H1 (cell line): ENCODE measurements around the gene MED12L. TPM values are rescaled to one million over a fixed set of nuclear protein-coding genes. Genes with fewer than 3 reads are reported as not detected.

Experiments
- CTCF ChIA-PET: fragments of 300-600 bp; sonication (Branson Sonifier 250); formaldehyde crosslinking; loops from one replicate; lab custom pipeline; 2021; ENCODE audit not compliant: partially characterized antibody; lab: Charles Lee
- POLR2A ChIA-PET: fragments of 300-600 bp; sonication (Branson Sonifier 250); formaldehyde crosslinking; loops from one replicate; lab custom pipeline; 2021; ENCODE audit warnings: inconsistent platforms; ENCODE audit not compliant: partially characterized antibody; lab: Charles Lee
- DNase-seq, 2 experiments: peaks; one replicate each; pipeline versions ENCODE4 v3.0.0 to v3.0.0-alpha.2; 2010 to 2022; ENCODE audit warnings: low spot score in 2 of 2, low read depth in 1 of 2, mixed read lengths in 1 of 2
- FAIRE-seq: peaks from 2 replicates; lab custom pipeline; 2011; peaks lifted over from hg19 to GRCh38; lab: Jason Lieb, UNC
- H2AFZ ChIP-seq: 2 replicates; pipeline ENCODE4 v1.8.1; 2012; ENCODE audit warnings: low read length, inconsistent platforms
- H2AK5ac ChIP-seq: 2 replicates; pipeline ENCODE4 v1.6.1; 2013; ENCODE audit warnings: low read depth, low read length
- H2BK120ac ChIP-seq: replicated peaks from 2 replicates; pipeline ENCODE3; 2013; ENCODE audit warnings: low read depth, low read length, inconsistent platforms
- H2BK12ac ChIP-seq: 2 replicates; pipeline ENCODE4 v1.6.1; 2013; ENCODE audit warnings: low read depth, low read length
- H2BK15ac ChIP-seq: 2 replicates; pipeline ENCODE4 v1.6.1; 2013; ENCODE audit warnings: low read length
- H2BK20ac ChIP-seq: 2 replicates; pipeline ENCODE4 v1.6.1; 2013; ENCODE audit warnings: low read length
- H2BK5ac ChIP-seq: 2 replicates; pipeline ENCODE4 v1.6.1; 2013; ENCODE audit warnings: low read depth, low read length
- H3K14ac ChIP-seq: 2 replicates; pipeline ENCODE4 v1.6.1; 2013; ENCODE audit warnings: inconsistent platforms; ENCODE audit not compliant: insufficient read length
- H3K18ac ChIP-seq: 2 replicates; pipeline ENCODE4 v1.6.1; 2013; ENCODE audit warnings: low read length; ENCODE audit errors: extremely low read depth
- H3K23ac ChIP-seq: 2 replicates; pipeline ENCODE4 v1.6.1; 2013; ENCODE audit warnings: inconsistent platforms; ENCODE audit not compliant: insufficient read length
- H3K23me2 ChIP-seq: 2 replicates; pipeline ENCODE4 v1.6.1; 2013; ENCODE audit warnings: low read depth, low read length
- H3K27ac ChIP-seq: 2 replicates; pipeline ENCODE4 v1.6.1; 2011; ENCODE audit warnings: low read depth, low read length, inconsistent platforms
- H3K27me3 ChIP-seq, 4 experiments: replicated peaks in 1 of 4; 1 replicate in 1 of 4; 2 replicates in 3 of 4; pipeline versions ENCODE4 v1.6.1 to v1.8.1; 2011 to 2013; ENCODE audit warnings: low read length in 3 of 4, mild to moderate bottlenecking in 3 of 4, inconsistent platforms in 2 of 4, mixed read lengths in 2 of 4, moderate library complexity in 1 of 4; ENCODE audit not compliant: control insufficient read depth in 3 of 4, insufficient read depth in 3 of 4; ENCODE audit errors: extremely low read depth in 1 of 4
- H3K36me3 ChIP-seq, 4 experiments: 2 replicates each; pipeline versions ENCODE4 v1.6.1 to v1.8.1; 2011 to 2013; ENCODE audit warnings: mild to moderate bottlenecking in 4 of 4, low read length in 3 of 4, moderate library complexity in 2 of 4, control low read depth in 1 of 4, inconsistent platforms in 1 of 4; ENCODE audit not compliant: insufficient read depth in 4 of 4, control insufficient read depth in 2 of 4
- H3K4ac ChIP-seq: replicated peaks from 2 replicates; pipeline ENCODE3; 2013; ENCODE audit warnings: low read length, low read depth, mixed read lengths, inconsistent platforms; ENCODE audit not compliant: insufficient read length
- H3K4me1 ChIP-seq, 4 experiments: replicated peaks in 1 of 4; 1 replicate in 1 of 4; 2 replicates in 3 of 4; pipeline versions ENCODE4 v1.6.1 to v1.8.1; 2011 to 2013; ENCODE audit warnings: low read length in 3 of 4, inconsistent platforms in 2 of 4, mixed read lengths in 1 of 4; ENCODE audit not compliant: insufficient read depth in 4 of 4, control insufficient read depth in 3 of 4
- H3K4me2 ChIP-seq, 2 experiments: 2 replicates each; pipeline versions ENCODE4 v1.6.1 to v1.8.1; 2011 to 2013; ENCODE audit warnings: low read depth in 2 of 2, low read length in 2 of 2, control low read depth in 1 of 2, inconsistent platforms in 1 of 2, mild to moderate bottlenecking in 1 of 2; ENCODE audit not compliant: insufficient read depth in 1 of 2
- H3K4me3 ChIP-seq, 4 experiments: fragments of 200-600, 300-600 bp in 1 of 4; sonication (generic), shearing (Covaris generic), sonication (Bioruptor Twin) in 1 of 4; 2 replicates each; pipeline versions ENCODE4 v1.5.1 to v1.8.1; 2011 to 2016; ENCODE audit warnings: low read length in 4 of 4, low read depth in 3 of 4, control low read depth in 2 of 4, inconsistent platforms in 2 of 4, mild to moderate bottlenecking in 2 of 4, mixed read lengths in 1 of 4, moderate library complexity in 1 of 4; ENCODE audit not compliant: insufficient read depth in 2 of 4; ENCODE audit errors: extremely low read depth in 1 of 4
- H3K56ac ChIP-seq: replicated peaks from 2 replicates; pipeline ENCODE3; 2013; ENCODE audit warnings: low read depth, mild to moderate bottlenecking, mixed read lengths, low read length, inconsistent platforms; ENCODE audit not compliant: insufficient read length
- H3K79me1 ChIP-seq: 2 replicates; pipeline ENCODE4 v1.6.1; 2013; ENCODE audit warnings: low read depth, low read length, control low read depth
- H3K79me2 ChIP-seq, 2 experiments: 2 replicates each; pipeline versions ENCODE4 v1.6.1 to v1.8.1; 2012 to 2013; ENCODE audit warnings: low read length in 2 of 2, mild to moderate bottlenecking in 2 of 2, inconsistent platforms in 1 of 2; ENCODE audit not compliant: insufficient read depth in 2 of 2, control insufficient read depth in 1 of 2
- H3K9ac ChIP-seq, 4 experiments: replicated peaks in 1 of 4; 1 replicate in 1 of 4; 2 replicates in 3 of 4; pipeline versions ENCODE4 v1.6.1 to v1.8.1; 2011 to 2013; ENCODE audit warnings: low read depth in 3 of 4, low read length in 3 of 4, control low read depth in 2 of 4, mild to moderate bottlenecking in 2 of 4, moderate library complexity in 2 of 4, inconsistent platforms in 1 of 4; ENCODE audit errors: extremely low read depth in 1 of 4
- H3K9me3 ChIP-seq, 2 experiments: 2 replicates each; pipeline versions ENCODE4 v1.6.1 to v1.8.1; 2012 to 2013; ENCODE audit warnings: mild to moderate bottlenecking in 2 of 2, moderate library complexity in 2 of 2, control low read depth in 1 of 2, inconsistent platforms in 1 of 2, low read depth in 1 of 2, low read length in 1 of 2, mixed read lengths in 1 of 2; ENCODE audit not compliant: insufficient read depth in 2 of 2
- H4K20me1 ChIP-seq, 2 experiments: replicated peaks in 1 of 2; 2 replicates each; pipeline versions ENCODE3 to v1.8.1; 2011 to 2013; ENCODE audit warnings: inconsistent platforms in 2 of 2, low read length in 2 of 2, mild to moderate bottlenecking in 1 of 2; ENCODE audit not compliant: insufficient read depth in 2 of 2, control insufficient read depth in 1 of 2
- H4K5ac ChIP-seq: 2 replicates; pipeline ENCODE4 v1.6.1; 2013; ENCODE audit warnings: low read length, low read depth, mixed read lengths, inconsistent platforms; ENCODE audit not compliant: insufficient read length
- H4K8ac ChIP-seq: 2 replicates; pipeline ENCODE4 v1.8.0; 2013; ENCODE audit warnings: mild to moderate bottlenecking, moderate library complexity, low read length, inconsistent platforms; ENCODE audit not compliant: insufficient read depth; ENCODE audit errors: extremely low read depth
- H4K91ac ChIP-seq: replicated peaks from 2 replicates; pipeline ENCODE3; 2013; ENCODE audit warnings: low read length, mixed read lengths, inconsistent platforms; ENCODE audit not compliant: insufficient read length
- CBX5 ChIP-seq: fragments of 300-800, 300-1000 bp; sonication (generic); IDR thresholded peaks from 2 replicates; pipeline ENCODE4 v1.7.1; 2016; ENCODE audit warnings: antibody characterized with exemption, low read length, low read depth
- GABPA ChIP-seq: IDR thresholded peaks from 2 replicates; pipeline ENCODE4 v1.6.1; 2011; ENCODE audit warnings: mild to moderate bottlenecking, low read length, moderate library complexity, borderline replicate concordance; ENCODE audit not compliant: insufficient read depth
- GTF2F1 ChIP-seq: IDR thresholded peaks from 2 replicates; pipeline ENCODE4 v1.6.1; 2012; ENCODE audit warnings: low read depth, low read length, improper control_type of control experiment, borderline replicate concordance
- KDM1A ChIP-seq: fragments of 200-600, 300-600 bp; sonication (generic); IDR thresholded peaks from 2 replicates; pipeline ENCODE4 v1.7.1; 2016; ENCODE audit warnings: mild to moderate bottlenecking, low read length, borderline replicate concordance
- NANOG ChIP-seq: IDR thresholded peaks from 2 replicates; pipeline ENCODE4 v1.6.1; 2011; ENCODE audit warnings: low read length, low read depth, mild to moderate bottlenecking, inconsistent platforms; ENCODE audit not compliant: insufficient read depth, poor library complexity, severe bottlenecking
- RNF2 ChIP-seq: fragments of 200-900, 300-1000 bp; sonication (generic); IDR thresholded peaks from 2 replicates; pipeline ENCODE4 v1.7.1; 2016; ENCODE audit warnings: borderline replicate concordance, low read depth, mild to moderate bottlenecking, antibody characterized with exemption, low read length; ENCODE audit not compliant: poor library complexity, severe bottlenecking; ENCODE audit errors: missing control alignments
- RXRA ChIP-seq: IDR thresholded peaks from 2 replicates; pipeline ENCODE4 v1.6.1; 2011; ENCODE audit warnings: low read depth, mild to moderate bottlenecking, low read length, moderate library complexity; ENCODE audit not compliant: insufficient read depth
- SIX5 ChIP-seq: IDR thresholded peaks from 2 replicates; pipeline ENCODE4 v1.6.1; 2011; ENCODE audit warnings: mild to moderate bottlenecking, low read depth, low read length
- TBP ChIP-seq: IDR thresholded peaks from 2 replicates; pipeline ENCODE4 v1.6.1; 2011; ENCODE audit warnings: low read depth, low read length, improper control_type of control experiment
- TEAD4 ChIP-seq: IDR thresholded peaks from 2 replicates; pipeline ENCODE4 v1.6.1; 2012; ENCODE audit warnings: low read depth, low read length, inconsistent platforms, mixed read lengths
- WGBS, 2 experiments: shearing (Covaris generic) in 1 of 2; methylation state at CpG; one replicate each; pipeline versions ENCODE4 v1.1.6 to v1.1.7; 2013 to 2015; ENCODE audit warnings: low lambda C conversion rate in 2 of 2, mixed read lengths in 2 of 2, inconsistent platforms in 1 of 2, low coverage in 1 of 2, missing lambda C conversion rate in 1 of 2; ENCODE audit not compliant: insufficient replicate concordance in 2 of 2, insufficient coverage in 1 of 2, insufficient read length in 1 of 2; ENCODE audit errors: extremely low coverage in 1 of 2, missing lambda C conversion rate in 1 of 2; 5-methylcytosine and 5-hydroxymethylcytosine counted together
- polyA plus RNA-seq, 7 experiments: library from polyadenylated mRNA; depleted of rRNA in 3 of 7; stranded (reverse) in 5 of 7; unstranded in 2 of 7; fragments of >200 nt in 5 of 7; fragments of 200-250 nt in 2 of 7; gene quantifications; 1 replicate in 5 of 7; 2 replicates in 1 of 7; 4 replicates in 1 of 7; pipeline versions ENCODE4 v1.2.1 to v1.2.3, GENCODE V29; 2011 to 2013; ENCODE audit warnings: missing spikeins in 2 of 7, mixed read lengths in 2 of 7
- total RNA-seq: library from RNA; stranded (reverse); fragmentation: NEBNext Ultra II Directional; extraction: Animal tissue kit (Norgen Biotek cat#: 25700); gene quantifications from 2 replicates; pipeline ENCODE4 v1.2.1, GENCODE V29; 2021

Gene MED12L
- total and polyA plus RNA-seq, 2 of the 8 experiments (the other 6 are each of a cell fraction or from before 2014, with no cell fraction given): 3.6 to 26.2 TPM

- TF ChIP-seq KDM1A (no peak), TBP (no peak), SIX5 (no peak), RXRA (no peak), RNF2 (no peak), TEAD4 (no peak), NANOG (no peak), CBX5 (no peak), GABPA (no peak), GTF2F1 (no peak)
- TF ChIP-seq, all 59 proteins: peak for 0
- POLR2A ChIA-PET: no interaction called here
- Histone ChIP-seq H3K23me2 (no peaks in the 10 kb centered on the region), H4K5ac (no peak overlapping the region), H3K79me1 (no peaks in the 10 kb centered on the region), H3K4me3 (no peak overlapping the region), H3K56ac (no peak overlapping the region), H4K20me1 (no peaks in the 10 kb centered on the region), H2AK5ac (no peak overlapping the region), H3K18ac (no peak overlapping the region), H3K27me3 (no peaks in the 10 kb centered on the region), H3K4me2 (no peak overlapping the region), H2BK12ac (no peak overlapping the region), H3K23ac (no peak overlapping the region), H3K36me3 (peaks cover 0 to 6% (median 3%) of the 10 kb centered on the region in 4 experiments; a peak in 4 of 8 replicates), H3K27ac (no peak overlapping the region), H3K79me2 (no peaks in the 10 kb centered on the region), H4K8ac (no peak overlapping the region), H2BK5ac (no peak overlapping the region), H3K14ac (no peak overlapping the region), H3K4me1 (peaks cover 0 to 9% (median 3%) of the 10 kb centered on the region in 4 experiments; a peak in 4 of 7 replicates), H3K4ac (no peak overlapping the region), H2BK120ac (no peak overlapping the region), H4K91ac (no peak overlapping the region), H2BK20ac (no peak overlapping the region), H3K9me3 (no peaks in the 10 kb centered on the region), H3K9ac (no peak overlapping the region), H2BK15ac (no peak overlapping the region), H2AFZ (no peak overlapping the region)
- no peak for DNase-seq
- CTCF ChIA-PET: interaction anchor here (1.1 to 8.4 kb wide), 3 partner anchors 7 to 494 kb away, joined by 3 to 48 read pairs (median 4); no protein-coding TSS in a partner anchor
- 90% methylated on average over 3 of the region's 3 CpGs; no CpG with 5 or more reads in 1 of the 2 experiments for WGBS, 2 experiments
- no peak for FAIRE-seq
Observed at GRCh38 chr3:151431940-151432339, 346.5 kb downstream of the MED12L start.
